HepG2 (cell line): ENCODE data around the gene KIF19. TPM values are rescaled to one million over a fixed set of nuclear protein-coding genes. Genes with fewer than 3 reads are reported as not detected.

ENCODE experiments used
- ARID5B ChIP-seq: IDR thresholded peaks from 2 replicates; pipeline ENCODE4 v1.4.0; 2020; ENCODE audit warnings: mild to moderate bottlenecking, missing genetic modification reagents
- HIVEP1 ChIP-seq: sonication (generic); formaldehyde crosslinking; IDR thresholded peaks from 2 replicates; pipeline ENCODE4 v1.4.0; 2020; ENCODE audit warnings: mild to moderate bottlenecking, missing genetic modification reagents
- NFKBIZ ChIP-seq: IDR thresholded peaks from 2 replicates; pipeline ENCODE4 v1.6.1; 2018; ENCODE audit warnings: missing genetic modification reagents, missing compliant biosample characterization
- NR2F2 ChIP-seq: IDR thresholded peaks from 2 replicates; pipeline ENCODE4 v1.6.1; 2012; ENCODE audit warnings: low read depth, inconsistent platforms, borderline replicate concordance
- SKIL ChIP-seq: sonication (generic); formaldehyde crosslinking; IDR thresholded peaks from 2 replicates; pipeline ENCODE4 v1.8.0; 2022; ENCODE audit warnings: missing genetic modification reagents, mild to moderate bottlenecking, moderate library complexity, borderline replicate concordance
- SSRP1 ChIP-seq: IDR thresholded peaks from 2 replicates; pipeline ENCODE4 v1.6.1; 2016; ENCODE audit warnings: control low read depth
- ZFP90 ChIP-seq: sonication (generic); formaldehyde crosslinking; IDR thresholded peaks from 2 replicates; pipeline ENCODE4 v1.8.0; 2022; ENCODE audit warnings: missing genetic modification reagents, mild to moderate bottlenecking, inconsistent platforms, borderline replicate concordance
- ZIK1 ChIP-seq: sonication (generic); formaldehyde crosslinking; IDR thresholded peaks from 2 replicates; pipeline ENCODE4 v1.5.0; 2020; ENCODE audit warnings: mild to moderate bottlenecking, low read depth, missing genetic modification reagents, borderline replicate concordance
- ZNF121 ChIP-seq: sonication (generic); formaldehyde crosslinking; IDR thresholded peaks from 2 replicates; pipeline ENCODE4 v1.5.0; 2020; ENCODE audit warnings: mild to moderate bottlenecking, missing genetic modification reagents
- ZNF143 ChIP-seq: sonication (generic); formaldehyde crosslinking; IDR thresholded peaks from 2 replicates; pipeline ENCODE4 v1.4.0; 2020; ENCODE audit warnings: missing genetic modification reagents
- ZNF18 ChIP-seq: sonication (generic); formaldehyde crosslinking; IDR thresholded peaks from 2 replicates; pipeline ENCODE4 v1.8.0; 2022; ENCODE audit warnings: mild to moderate bottlenecking, missing genetic modification reagents; ENCODE audit not compliant: insufficient replicate concordance
- ZNF337 ChIP-seq: sonication (generic); formaldehyde crosslinking; IDR thresholded peaks from 2 replicates; pipeline ENCODE4 v1.5.1; 2020; ENCODE audit warnings: missing genetic modification reagents, low read depth, mild to moderate bottlenecking, borderline replicate concordance
- ZNF460 ChIP-seq: sonication (generic); formaldehyde crosslinking; IDR thresholded peaks from 2 replicates; pipeline ENCODE4 v1.5.1; 2020; ENCODE audit warnings: missing genetic modification reagents, mild to moderate bottlenecking, borderline replicate concordance
- ZNF576 ChIP-seq: sonication (generic); formaldehyde crosslinking; IDR thresholded peaks from 2 replicates; pipeline ENCODE4 v1.4.0; 2020; ENCODE audit warnings: mild to moderate bottlenecking, missing genetic modification reagents
- ZNF609 ChIP-seq: sonication (generic); formaldehyde crosslinking; IDR thresholded peaks from 2 replicates; pipeline ENCODE4 v1.4.0; 2020; ENCODE audit warnings: mild to moderate bottlenecking, missing genetic modification reagents, borderline replicate concordance
- polyA plus RNA-seq, 8 experiments: library from polyadenylated mRNA; depleted of rRNA in 3 of 8; stranded (reverse) in 7 of 8; unstranded in 1 of 8; fragments of >200 nt; fragmentation: Illumina TruSeq in 4 of 8; extraction: Trizol in 4 of 8; gene quantifications; 2 replicates each; pipeline versions ENCODE4 v1.2.1 to v1.2.3, GENCODE V29; 2011 to 2016; ENCODE audit warnings: low read depth in 4 of 8, missing spikeins in 1 of 8, mixed read lengths in 1 of 8; ENCODE audit not compliant: insufficient read depth in 1 of 8
- total RNA-seq, 5 experiments: library from RNA; depleted of rRNA; stranded (reverse); fragments of >200 nt; fragmentation: Illumina TruSeq; extraction: Trizol; gene quantifications; 2 replicates each; pipeline ENCODE4 v1.2.3, GENCODE V29; 2016; ENCODE audit warnings: low read depth in 1 of 5

The KIF19 gene
- total and polyA plus RNA-seq, 2 of the 13 experiments (the other 11 are each of a cell fraction or from before 2014, with no cell fraction given), result not detected

- TF ChIP-seq ZIK1 (CRISPR knock-in tag) (no peak), ZNF18 (no peak), ZNF121 (CRISPR knock-in tag) (peak; percentile 15; the same call in 1 of the 2 replicates), ZNF460 (CRISPR knock-in tag) (no peak), NR2F2 (peak; percentile 49; the same call in 1 of the 2 replicates), SSRP1 (CRISPR knock-in tag) (no peak), ZNF143 (CRISPR knock-in tag) (no peak), ZFP90 (CRISPR knock-in tag) (peak; percentile 75; the same call in 1 of the 2 replicates), ZNF576 (CRISPR knock-in tag) (no peak), ZNF609 (CRISPR knock-in tag) (no peak), ARID5B (CRISPR knock-in tag) (0 out of 2 replicates have a peak, but pooled peaks have one; percentile 31), HIVEP1 (0 out of 2 replicates have a peak, but pooled peaks have one; percentile 24), NFKBIZ (CRISPR knock-in tag) (no peak; the same call in 1 of the 2 replicates), ZNF337 (CRISPR knock-in tag) (no peak), SKIL (CRISPR knock-in tag) (no peak)
Observed at GRCh38 chr17:74379495-74380085, 53.6 kb downstream of the KIF19 start (continued).
